ENCODE results near the gene PTCD2.

DNA sequence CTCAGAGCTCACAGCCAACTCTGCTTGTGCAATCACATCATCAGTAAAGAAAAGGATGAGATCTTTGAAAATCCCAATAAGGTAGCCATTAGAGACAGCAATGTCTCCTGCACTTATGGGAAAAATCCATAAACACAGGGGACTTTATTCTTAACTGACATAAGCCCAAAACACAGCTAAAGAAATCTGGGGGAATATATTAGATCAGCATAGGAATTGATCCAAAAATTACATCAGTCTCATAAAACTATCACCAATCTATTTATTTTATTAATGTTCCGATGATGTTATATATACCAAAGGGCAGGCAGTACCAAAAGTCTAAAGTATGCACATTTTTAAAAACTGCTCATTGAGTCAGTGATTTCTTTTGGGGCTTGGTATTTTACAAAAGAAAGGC lies 7.0 kb upstream of the PTCD2 start:
- TF ChIP-seq BRCA1 (IDR thresholded peaks at IDR 0.05) = no peak
- no peak for TF ChIP-seq BRCA1 (CRISPR knock-in tag; IDR thresholded peaks at IDR 0.05)
- TF ChIP-seq, protein P1, sequence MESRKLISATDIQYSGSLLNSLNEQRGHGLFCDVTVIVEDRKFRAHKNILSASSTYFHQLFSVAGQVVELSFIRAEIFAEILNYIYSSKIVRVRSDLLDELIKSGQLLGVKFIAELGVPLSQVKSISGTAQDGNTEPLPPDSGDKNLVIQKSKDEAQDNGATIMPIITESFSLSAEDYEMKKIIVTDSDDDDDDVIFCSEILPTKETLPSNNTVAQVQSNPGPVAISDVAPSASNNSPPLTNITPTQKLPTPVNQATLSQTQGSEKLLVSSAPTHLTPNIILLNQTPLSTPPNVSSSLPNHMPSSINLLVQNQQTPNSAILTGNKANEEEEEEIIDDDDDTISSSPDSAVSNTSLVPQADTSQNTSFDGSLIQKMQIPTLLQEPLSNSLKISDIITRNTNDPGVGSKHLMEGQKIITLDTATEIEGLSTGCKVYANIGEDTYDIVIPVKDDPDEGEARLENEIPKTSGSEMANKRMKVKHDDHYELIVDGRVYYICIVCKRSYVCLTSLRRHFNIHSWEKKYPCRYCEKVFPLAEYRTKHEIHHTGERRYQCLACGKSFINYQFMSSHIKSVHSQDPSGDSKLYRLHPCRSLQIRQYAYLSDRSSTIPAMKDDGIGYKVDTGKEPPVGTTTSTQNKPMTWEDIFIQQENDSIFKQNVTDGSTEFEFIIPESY (CRISPR knock-in tag; IDR thresholded peaks at IDR 0.05) = no peak
- TF ChIP-seq CXXC5 (CRISPR knock-in tag; IDR thresholded peaks at IDR 0.05) = no peak
- TF ChIP-seq, protein P2, sequence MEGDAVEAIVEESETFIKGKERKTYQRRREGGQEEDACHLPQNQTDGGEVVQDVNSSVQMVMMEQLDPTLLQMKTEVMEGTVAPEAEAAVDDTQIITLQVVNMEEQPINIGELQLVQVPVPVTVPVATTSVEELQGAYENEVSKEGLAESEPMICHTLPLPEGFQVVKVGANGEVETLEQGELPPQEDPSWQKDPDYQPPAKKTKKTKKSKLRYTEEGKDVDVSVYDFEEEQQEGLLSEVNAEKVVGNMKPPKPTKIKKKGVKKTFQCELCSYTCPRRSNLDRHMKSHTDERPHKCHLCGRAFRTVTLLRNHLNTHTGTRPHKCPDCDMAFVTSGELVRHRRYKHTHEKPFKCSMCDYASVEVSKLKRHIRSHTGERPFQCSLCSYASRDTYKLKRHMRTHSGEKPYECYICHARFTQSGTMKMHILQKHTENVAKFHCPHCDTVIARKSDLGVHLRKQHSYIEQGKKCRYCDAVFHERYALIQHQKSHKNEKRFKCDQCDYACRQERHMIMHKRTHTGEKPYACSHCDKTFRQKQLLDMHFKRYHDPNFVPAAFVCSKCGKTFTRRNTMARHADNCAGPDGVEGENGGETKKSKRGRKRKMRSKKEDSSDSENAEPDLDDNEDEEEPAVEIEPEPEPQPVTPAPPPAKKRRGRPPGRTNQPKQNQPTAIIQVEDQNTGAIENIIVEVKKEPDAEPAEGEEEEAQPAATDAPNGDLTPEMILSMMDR (IDR thresholded peaks at IDR 0.05 in 2 of 3, conservative IDR thresholded peaks at IDR 0.05 in 1 of 3; ENCODE audit: insufficient read depth in 2 of 3, low read depth in 1 of 3, low read length in 3 of 3) = no peak
- TF ChIP-seq, protein P3, sequence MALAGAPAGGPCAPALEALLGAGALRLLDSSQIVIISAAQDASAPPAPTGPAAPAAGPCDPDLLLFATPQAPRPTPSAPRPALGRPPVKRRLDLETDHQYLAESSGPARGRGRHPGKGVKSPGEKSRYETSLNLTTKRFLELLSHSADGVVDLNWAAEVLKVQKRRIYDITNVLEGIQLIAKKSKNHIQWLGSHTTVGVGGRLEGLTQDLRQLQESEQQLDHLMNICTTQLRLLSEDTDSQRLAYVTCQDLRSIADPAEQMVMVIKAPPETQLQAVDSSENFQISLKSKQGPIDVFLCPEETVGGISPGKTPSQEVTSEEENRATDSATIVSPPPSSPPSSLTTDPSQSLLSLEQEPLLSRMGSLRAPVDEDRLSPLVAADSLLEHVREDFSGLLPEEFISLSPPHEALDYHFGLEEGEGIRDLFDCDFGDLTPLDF (CRISPR knock-in tag; IDR thresholded peaks at IDR 0.05) = no peak
- no peak for TF ChIP-seq GABPB1 (CRISPR knock-in tag; IDR thresholded peaks at IDR 0.05)
